ENCODE results near the gene CCDC61. TPM values are rescaled to one million over a fixed set of nuclear protein-coding genes. Genes with fewer than 3 reads are reported as not detected.

Gene CCDC61
- total RNA-seq, 1 experiment from 2014 or later: 6.3 TPM

GRCh38 chr19:46035546-46035945, 40.3 kb downstream of the CCDC61 start:
- intact Hi-C loops (cut with micrococcal nuclease): no loop called here
- no peak for ATAC-seq

GRCh38 chr19:46035986-46036743, 40.9 kb downstream of the CCDC61 start:
- H3K79me2 ChIP-seq (ENCODE audit: low read length): no peaks in the 10 kb centered on the region
- CTCF ChIA-PET: no interaction called here
- POLR2A ChIA-PET (ENCODE audit: unreplicated experiment): no interaction called here
- H3K4me2 ChIP-seq (ENCODE audit: low read length): no peak overlapping the region
- no peak overlapping the region for H2AFZ ChIP-seq (ENCODE audit: low read length)
- ATAC-seq (no peak), DNase-seq (no peak)
- no peaks in the 10 kb centered on the region for H3K36me3 ChIP-seq (ENCODE audit: low read depth, low read length)
- H3K27ac ChIP-seq (ENCODE audit: low read length): no peak overlapping the region
- no peak overlapping the region for H3K4me3 ChIP-seq (ENCODE audit: low read length)
- no TSS peak for BruUV-seq (replicated peaks)
- H3F3A ChIP-seq (ENCODE audit: low read length, unreplicated experiment): no peaks in the 10 kb centered on the region
- H4K20me1 ChIP-seq (ENCODE audit: low read length): no peaks in the 10 kb centered on the region
- H3K27me3 ChIP-seq (ENCODE audit: low read length): no peaks in the 10 kb centered on the region
- TF ChIP-seq EZH2 (IDR thresholded peaks at IDR 0.05; ENCODE audit: low read length, unreplicated experiment) (no peak), CTCF (conservative IDR thresholded peaks at IDR 0.05; ENCODE audit: low read depth, low read length) (no peak)
- intact Hi-C loops (cut with micrococcal nuclease): no loop called here
- no peaks in the 10 kb centered on the region for H3K9me3 ChIP-seq (ENCODE audit: low read length)
- peaks cover 7% of the 10 kb centered on the region; the same call in 1 of the 2 replicates for H3K4me1 ChIP-seq (ENCODE audit: insufficient read depth, low read length)
- no peak overlapping the region for H3K9ac ChIP-seq (ENCODE audit: low read length)
- H3K9me2 ChIP-seq (replicated peaks; ENCODE audit: low read length): no peaks in the 10 kb centered on the region

More at GRCh38 chr19:46035546-46035945, 40.3 kb downstream of the CCDC61 start:
- H3F3A ChIP-seq (ENCODE audit: low read length, unreplicated experiment): no peaks in the 10 kb centered on the region
- ChIA-PET POLR2A (ENCODE audit: unreplicated experiment) (no interaction called here), CTCF (interaction anchor here (0.5 kb wide), 1 partner anchor 35 kb away, joined by 8 read pairs; no protein-coding TSS in a partner anchor)
- peaks cover under 1% of the 10 kb centered on the region; the same call in 1 of the 2 replicates for H3K4me1 ChIP-seq (ENCODE audit: insufficient read depth, low read length)
- H3K79me2 ChIP-seq (ENCODE audit: low read length): no peaks in the 10 kb centered on the region
- no peaks in the 10 kb centered on the region for H3K36me3 ChIP-seq (ENCODE audit: low read depth, low read length)
- TF ChIP-seq CTCF (conservative IDR thresholded peaks at IDR 0.05; ENCODE audit: low read depth, low read length) (no peak), EZH2 (IDR thresholded peaks at IDR 0.05; ENCODE audit: low read length, unreplicated experiment) (no peak), EZH2phosphoT487 (IDR thresholded peaks at IDR 0.05; ENCODE audit: borderline replicate concordance, low read length) (no peak)
- H3K4me2 ChIP-seq (ENCODE audit: low read length): no peak overlapping the region
- no peak overlapping the region for H3K9ac ChIP-seq (ENCODE audit: low read length)
- no peak overlapping the region for H3K27ac ChIP-seq (ENCODE audit: low read length)
- no peaks in the 10 kb centered on the region for H3K9me3 ChIP-seq (ENCODE audit: low read length)
- no peaks in the 10 kb centered on the region for H4K20me1 ChIP-seq (ENCODE audit: low read length)
- BruUV-seq (replicated peaks): no TSS peak
- DNase-seq: no peak
- H3K9me2 ChIP-seq (replicated peaks; ENCODE audit: low read length): no peaks in the 10 kb centered on the region
- no peaks in the 10 kb centered on the region for H3K27me3 ChIP-seq (ENCODE audit: low read length)
- no peak overlapping the region for H3K4me3 ChIP-seq (ENCODE audit: low read length)
- no peak overlapping the region for H2AFZ ChIP-seq (ENCODE audit: low read length)

- no peaks in the 10 kb centered on the region for H3K9me2 ChIP-seq (replicated peaks; ENCODE audit: low read length)
- H4K20me1 ChIP-seq (ENCODE audit: low read length): no peaks in the 10 kb centered on the region
- POLR2A ChIA-PET (ENCODE audit: unreplicated experiment): no interaction called here
- H3K27me3 ChIP-seq (ENCODE audit: low read length): no peaks in the 10 kb centered on the region
- H3K4me1 ChIP-seq (ENCODE audit: insufficient read depth, low read length): peaks cover 9% of the 10 kb centered on the region; the same call in 1 of the 2 replicates
- H3F3A ChIP-seq (ENCODE audit: low read length, unreplicated experiment): no peaks in the 10 kb centered on the region
- no peak overlapping the region for H2AFZ ChIP-seq (ENCODE audit: low read length)
- H3K4me2 ChIP-seq (ENCODE audit: low read length): no peak overlapping the region
- no TSS peak for BruUV-seq (replicated peaks)
- no peaks in the 10 kb centered on the region for H3K9me3 ChIP-seq (ENCODE audit: low read length)
- ATAC-seq: no peak
- CTCF ChIA-PET: interaction anchor here (0.6 kb wide), 1 partner anchor 130 kb away, joined by 6 read pairs; no protein-coding TSS in a partner anchor
- H3K79me2 ChIP-seq (ENCODE audit: low read length): no peaks in the 10 kb centered on the region
- no peaks in the 10 kb centered on the region for H3K36me3 ChIP-seq (ENCODE audit: low read depth, low read length)
- H3K4me3 ChIP-seq (ENCODE audit: low read length): no peak overlapping the region
- intact Hi-C loops (cut with micrococcal nuclease): no loop called here
- no peak for DNase-seq
- no peak overlapping the region for H3K27ac ChIP-seq (ENCODE audit: low read length)
- no peak overlapping the region for H3K9ac ChIP-seq (ENCODE audit: low read length)
- TF ChIP-seq EZH2 (IDR thresholded peaks at IDR 0.05; ENCODE audit: low read length, unreplicated experiment) (no peak), CTCF (conservative IDR thresholded peaks at IDR 0.05; ENCODE audit: low read depth, low read length) (no peak), EZH2phosphoT487 (IDR thresholded peaks at IDR 0.05; ENCODE audit: borderline replicate concordance, low read length) (no peak)
These were observed 41.5 kb downstream of the CCDC61 start for GRCh38 chr19:46036744-46037128.

All from PC-3 (cell line).